Stimulated activated CD4-positive, alpha-beta T cell treated with anti-CD3 and anti-CD28 coated beads, Interleukin-1b, Interleukin-23, amount 100 ng/mL, for 4 hours (primary cell): ENCODE data around the gene DUSP11.
"Not testable (repeated sequence)": the region's sequence is repeated elsewhere in the genome, so short reads cannot be mapped to it uniquely, and the experiment has no call there.

ENCODE experiments used
- DNase-seq, 2 donors: peaks; one replicate each; pipeline ENCODE4 v3.0.0-alpha.2; 2020; ENCODE audit warnings: low read depth in 2 of 2

DUSP11 gene

GRCh38 chr2:73779467-73780236 is at the start of gene DUSP11:
Gene DUSP11 (minus strand): TSS chr2:73780103. CDS start chr2:73779974, 129 bp downstream.
- DNase-seq: peak; percentile 94 to 97

- peak; percentile 77 for DNase-seq
These were observed 49.1 kb upstream of the DUSP11 start, which contains the start of gene STAMBP for GRCh38 chr2:73828818-73829570. Gene STAMBP (plus strand): TSS chr2:73828961. CDS start chr2:73830857, 1,896 bp downstream.

- DNase-seq: no peak
These were observed 48.5 kb upstream of the DUSP11 start for GRCh38 chr2:73828389-73828817.

GRCh38 chr2:73827660-73828388 is 47.9 kb upstream of the DUSP11 start:
- no peak for DNase-seq

- no peak for DNase-seq
These were observed 47.1 kb upstream of the DUSP11 start for GRCh38 chr2:73827018-73827417.

GRCh38 chr2:73825408-73825807 is 45.5 kb upstream of the DUSP11 start:
- no peak for DNase-seq

- peak in 1 of 2 donors; percentile 28 for DNase-seq
These were observed 44.1 kb upstream of the DUSP11 start for GRCh38 chr2:73823916-73824523.

- DNase-seq: no peak
These were observed 43.5 kb upstream of the DUSP11 start for GRCh38 chr2:73823416-73823815.

- DNase-seq: no peak
These were observed 43.1 kb upstream of the DUSP11 start for GRCh38 chr2:73822991-73823390.

GRCh38 chr2:73822276-73822675 is 42.4 kb upstream of the DUSP11 start:
- no peak for DNase-seq

- DNase-seq: no peak
These were observed 41.8 kb upstream of the DUSP11 start for GRCh38 chr2:73821669-73822068.

- DNase-seq: no peak
These were observed 41.3 kb upstream of the DUSP11 start for GRCh38 chr2:73821227-73821626.

- no peak for DNase-seq
These were observed 38.4 kb upstream of the DUSP11 start for GRCh38 chr2:73818296-73818695.

- no peak for DNase-seq
These were observed 32.7 kb upstream of the DUSP11 start for GRCh38 chr2:73812635-73813034.

GRCh38 chr2:73811878-73812277 is 32.0 kb upstream of the DUSP11 start:
- no peak for DNase-seq

GRCh38 chr2:73783883-73784282 is 4.0 kb upstream of the DUSP11 start, which contains the start of gene C2orf78:
Gene C2orf78 (plus strand): TSS chr2:73784183. CDS start chr2:73784310, 127 bp downstream.
- DNase-seq: not testable (repeated sequence)

GRCh38 chr2:73783402-73783801 is 3.5 kb upstream of the DUSP11 start:
- not testable (repeated sequence) for DNase-seq

GRCh38 chr2:73780237-73780582 is 307 bp upstream of the DUSP11 start:
- no peak for DNase-seq

- DNase-seq: not testable (repeated sequence)
These were observed 936 bp downstream of the DUSP11 start for GRCh38 chr2:73778867-73779466.

- DNase-seq: no peak
These were observed 2.9 kb downstream of the DUSP11 start for GRCh38 chr2:73776869-73777519.

GRCh38 chr2:73776381-73776780 is 3.5 kb downstream of the DUSP11 start:
- no peak for DNase-seq
